ENCODE measurements around the gene ENDOV. TPM values are rescaled to one million over a fixed set of nuclear protein-coding genes. Genes with fewer than 3 reads are reported as not detected.

Gene ENDOV
- polyA plus RNA-seq, 1 donor (not counting 4 experiments of a cell fraction or from before 2014, with no cell fraction given) = 10.9 TPM

GRCh38 chr17:80477647-80478478 lies 62.9 kb downstream of the ENDOV start:
- Histone ChIP-seq H3K36me3 (ENCODE audit: control insufficient read depth in 2 of 2, extremely low read depth in 1 of 2, insufficient read depth in 2 of 2, low read length in 2 of 2) (no peaks in the 10 kb centered on the region), H3K4me2 (ENCODE audit: control insufficient read depth, extremely low read depth, insufficient read depth, low read depth, low read length) (peak overlapping the region; percentile 48), H3K9me1 (ENCODE audit: control insufficient read depth, extremely low read depth, insufficient read depth, low read length) (no peaks in the 10 kb centered on the region), H3K79me2 (ENCODE audit: control insufficient read depth, insufficient read depth, low read length) (no peaks in the 10 kb centered on the region), H3K27ac (ENCODE audit: control insufficient read depth, insufficient read depth, low read length) (no peak overlapping the region), H3K4me1 (ENCODE audit: control insufficient read depth, extremely low read depth, insufficient read depth, low read length) (peaks cover 7% of the 10 kb centered on the region), H3K9ac (ENCODE audit: control insufficient read depth, extremely low read depth, insufficient read depth, low read length) (no peak overlapping the region), H2AFZ (ENCODE audit: control insufficient read depth, low read length) (no peak overlapping the region), H3K9me3 (ENCODE audit: control insufficient read depth, low read depth, low read length) (no peaks in the 10 kb centered on the region), H3K4me3 (ENCODE audit: control insufficient read depth in 2 of 3, extremely low read depth in 1 of 3, insufficient read depth in 2 of 3, low read depth in 1 of 3, low read length in 3 of 3) (peak overlapping the region; percentile 4 to 22 (median 13)), H4K20me1 (ENCODE audit: control insufficient read depth, extremely low read depth, insufficient read depth, low read length) (peaks cover 3% of the 10 kb centered on the region), H3K27me3 (ENCODE audit: control insufficient read depth, extremely low read depth, insufficient read depth, low read length) (peaks cover 90% of the 10 kb centered on the region)
- FAIRE-seq = no peak
- no peak for DNase-seq (ENCODE audit: low read depth, low spot score)
- TF ChIP-seq CTCF (optimal IDR thresholded peaks at IDR 0.05 in 1 of 3, IDR thresholded peaks at IDR 0.05 in 1 of 3, conservative IDR thresholded peaks at IDR 0.05 in 1 of 3; ENCODE audit: extremely low read depth in 1 of 3, insufficient read depth in 2 of 3, low read length in 3 of 3) (peak in 2 of 3 experiments; percentile 49 to 72), EZH2 (IDR thresholded peaks at IDR 0.05; ENCODE audit: low read length) (peak; percentile 83)
- dilution Hi-C loops (cut with MboI; ENCODE audit: extremely low pct_ligation_motif_present, low sequenced_read_pairs) = no loop called here

DNA sequence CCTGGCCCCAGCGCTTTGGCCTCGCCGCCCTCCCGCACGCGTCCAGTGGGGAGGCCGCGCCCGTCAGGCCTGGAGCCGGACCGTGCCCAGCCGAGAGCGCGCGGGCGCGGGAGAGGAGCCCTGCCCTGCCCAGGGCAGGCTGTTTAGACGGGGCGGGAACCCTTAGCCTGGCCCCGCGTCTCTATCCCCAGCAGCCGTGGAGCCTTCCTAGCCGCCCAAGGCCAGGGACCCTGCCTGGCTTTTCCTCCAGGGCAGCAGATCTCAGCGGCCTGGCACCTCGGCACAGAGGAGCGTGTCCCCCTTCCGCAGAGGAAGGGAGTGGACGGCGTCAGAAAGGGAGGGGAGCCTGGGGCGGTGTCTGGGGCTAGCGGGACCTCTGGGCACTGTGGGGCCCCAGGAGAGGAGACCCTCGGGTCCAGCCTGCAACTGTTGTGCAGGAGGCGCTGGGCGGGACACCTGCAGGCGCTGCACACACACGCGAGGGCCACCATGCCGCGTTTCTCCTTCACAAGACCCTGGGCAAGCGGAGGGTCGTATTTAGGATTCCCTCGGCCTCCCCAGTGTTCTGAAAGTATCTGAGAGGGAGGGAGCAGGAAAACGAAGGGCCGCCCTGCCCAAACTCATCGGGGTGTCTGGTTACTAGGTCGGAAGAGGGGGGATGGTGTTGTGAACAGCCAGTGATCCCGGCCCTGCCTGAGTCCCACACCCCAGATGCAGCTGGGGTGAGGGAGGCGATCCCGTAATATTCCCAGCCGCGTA lies 63.7 kb downstream of the ENDOV start:
- peak overlapping the region; percentile 4 to 22 (median 13) for H3K4me3 ChIP-seq (ENCODE audit: control insufficient read depth in 2 of 3, extremely low read depth in 1 of 3, insufficient read depth in 2 of 3, low read depth in 1 of 3, low read length in 3 of 3)
- H3K36me3 ChIP-seq (ENCODE audit: control insufficient read depth in 2 of 2, extremely low read depth in 1 of 2, insufficient read depth in 2 of 2, low read length in 2 of 2) = no peaks in the 10 kb centered on the region
- peaks cover 7% of the 10 kb centered on the region for H3K4me1 ChIP-seq (ENCODE audit: control insufficient read depth, extremely low read depth, insufficient read depth, low read length)
- no peaks in the 10 kb centered on the region for H3K9me1 ChIP-seq (ENCODE audit: control insufficient read depth, extremely low read depth, insufficient read depth, low read length)
- H3K9ac ChIP-seq (ENCODE audit: control insufficient read depth, extremely low read depth, insufficient read depth, low read length) = no peak overlapping the region
- no peaks in the 10 kb centered on the region for H3K79me2 ChIP-seq (ENCODE audit: control insufficient read depth, insufficient read depth, low read length)
- H3K27me3 ChIP-seq (ENCODE audit: control insufficient read depth, extremely low read depth, insufficient read depth, low read length) = peaks cover 82% of the 10 kb centered on the region
- H2AFZ ChIP-seq (ENCODE audit: control insufficient read depth, low read length) = no peak overlapping the region
- FAIRE-seq (no peak), DNase-seq (ENCODE audit: low read depth, low spot score) (no peak)
- H3K27ac ChIP-seq (ENCODE audit: control insufficient read depth, insufficient read depth, low read length) = no peak overlapping the region
- H4K20me1 ChIP-seq (ENCODE audit: control insufficient read depth, extremely low read depth, insufficient read depth, low read length) = peaks cover 3% of the 10 kb centered on the region
- TF ChIP-seq CTCF (optimal IDR thresholded peaks at IDR 0.05 in 1 of 3, IDR thresholded peaks at IDR 0.05 in 1 of 3, conservative IDR thresholded peaks at IDR 0.05 in 1 of 3; ENCODE audit: extremely low read depth in 1 of 3, insufficient read depth in 2 of 3, low read length in 3 of 3) = no peak
- peak; percentile 85 for TF ChIP-seq EZH2 (IDR thresholded peaks at IDR 0.05; ENCODE audit: low read length)
- H3K4me2 ChIP-seq (ENCODE audit: control insufficient read depth, extremely low read depth, insufficient read depth, low read depth, low read length) = peak overlapping the region; percentile 48
- no peaks in the 10 kb centered on the region for H3K9me3 ChIP-seq (ENCODE audit: control insufficient read depth, low read depth, low read length)
- dilution Hi-C loops (cut with MboI; ENCODE audit: extremely low pct_ligation_motif_present, low sequenced_read_pairs) = no loop called here
